ENCODE results near the gene SIVA1. TPM values are rescaled to one million over a fixed set of nuclear protein-coding genes. Genes with fewer than 3 reads are reported as not detected.

The SIVA1 gene
- total RNA-seq, 2 experiments from 2014 or later = 111 to 124 TPM

DNA sequence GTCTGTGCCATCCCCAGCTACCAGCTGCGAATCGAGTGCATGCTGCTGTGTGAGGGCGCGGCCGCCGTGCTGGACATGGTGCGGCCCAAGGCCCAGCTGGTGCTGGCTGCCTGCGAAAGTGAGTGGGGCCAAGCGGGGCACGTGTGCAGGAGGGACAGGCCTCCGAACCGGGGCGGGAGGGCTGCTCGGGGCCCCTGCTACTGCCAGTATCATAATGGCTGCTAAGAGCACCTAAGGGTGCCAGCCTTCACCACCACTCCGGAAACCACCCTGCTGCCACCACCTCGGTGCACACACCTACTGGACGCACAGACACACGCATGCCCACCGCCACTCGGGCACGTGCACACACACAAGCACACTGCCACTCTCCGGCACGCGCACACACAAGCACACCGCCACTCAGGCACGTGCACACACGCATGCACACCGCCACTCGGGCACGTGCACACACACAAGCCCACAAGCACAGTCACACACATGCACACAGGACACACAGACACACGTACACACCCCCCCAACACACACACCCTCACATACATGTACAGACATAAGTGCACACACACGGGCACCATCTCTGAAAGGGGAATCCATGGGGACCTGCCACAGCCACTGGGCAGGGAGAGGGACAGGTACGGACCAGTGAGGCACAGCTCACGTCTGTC is 42.7 kb upstream of the SIVA1 start:
- ATAC-seq (ENCODE audit: poor library complexity) = no peak
- H3K9me3 ChIP-seq (ENCODE audit: control insufficient read depth in 1 of 2, insufficient read depth in 1 of 2, low read length in 2 of 2) = no peaks in the 10 kb centered on the region
- H3K27me3 Mint-ChIP-seq = no peaks in the 10 kb centered on the region
- peaks cover 57% of the 10 kb centered on the region for H3K36me3 ChIP-seq (ENCODE audit: insufficient read depth, low read length)
- H3K36me3 Mint-ChIP-seq (ENCODE audit: low read depth) = peaks cover 14% of the 10 kb centered on the region
- no peak for DNase-seq
- intact Hi-C loops (cut with DNase I, micrococcal nuclease) = no loop called here
- H3K27ac ChIP-seq (ENCODE audit: low read depth in 1 of 2, low read length in 2 of 2) = no peak overlapping the region
- H3K4me3 ChIP-seq (ENCODE audit: low read length) = no peak overlapping the region
- CTCF ChIA-PET = no interaction called here
- peaks cover 5% of the 10 kb centered on the region for H3K4me1 Mint-ChIP-seq (ENCODE audit: low read depth)
- no peak overlapping the region for H3K27ac Mint-ChIP-seq
- POLR2A ChIA-PET = interaction anchor here (1.5 kb wide), 1 partner anchor 45 kb away, joined by 8 read pairs; no protein-coding TSS in a partner anchor
- H3K9me3 Mint-ChIP-seq = no peaks in the 10 kb centered on the region
- peaks cover 8% of the 10 kb centered on the region for H3K4me1 ChIP-seq (ENCODE audit: insufficient read depth, low read length)
- no peaks in the 10 kb centered on the region for H3K27me3 ChIP-seq (ENCODE audit: control insufficient read depth in 1 of 2, insufficient read depth in 2 of 2, low read length in 2 of 2)
- TF ChIP-seq, protein P1, sequence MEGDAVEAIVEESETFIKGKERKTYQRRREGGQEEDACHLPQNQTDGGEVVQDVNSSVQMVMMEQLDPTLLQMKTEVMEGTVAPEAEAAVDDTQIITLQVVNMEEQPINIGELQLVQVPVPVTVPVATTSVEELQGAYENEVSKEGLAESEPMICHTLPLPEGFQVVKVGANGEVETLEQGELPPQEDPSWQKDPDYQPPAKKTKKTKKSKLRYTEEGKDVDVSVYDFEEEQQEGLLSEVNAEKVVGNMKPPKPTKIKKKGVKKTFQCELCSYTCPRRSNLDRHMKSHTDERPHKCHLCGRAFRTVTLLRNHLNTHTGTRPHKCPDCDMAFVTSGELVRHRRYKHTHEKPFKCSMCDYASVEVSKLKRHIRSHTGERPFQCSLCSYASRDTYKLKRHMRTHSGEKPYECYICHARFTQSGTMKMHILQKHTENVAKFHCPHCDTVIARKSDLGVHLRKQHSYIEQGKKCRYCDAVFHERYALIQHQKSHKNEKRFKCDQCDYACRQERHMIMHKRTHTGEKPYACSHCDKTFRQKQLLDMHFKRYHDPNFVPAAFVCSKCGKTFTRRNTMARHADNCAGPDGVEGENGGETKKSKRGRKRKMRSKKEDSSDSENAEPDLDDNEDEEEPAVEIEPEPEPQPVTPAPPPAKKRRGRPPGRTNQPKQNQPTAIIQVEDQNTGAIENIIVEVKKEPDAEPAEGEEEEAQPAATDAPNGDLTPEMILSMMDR (IDR thresholded peaks at IDR 0.05) = no peak
- H3K4me3 Mint-ChIP-seq = no peak overlapping the region

DNA sequence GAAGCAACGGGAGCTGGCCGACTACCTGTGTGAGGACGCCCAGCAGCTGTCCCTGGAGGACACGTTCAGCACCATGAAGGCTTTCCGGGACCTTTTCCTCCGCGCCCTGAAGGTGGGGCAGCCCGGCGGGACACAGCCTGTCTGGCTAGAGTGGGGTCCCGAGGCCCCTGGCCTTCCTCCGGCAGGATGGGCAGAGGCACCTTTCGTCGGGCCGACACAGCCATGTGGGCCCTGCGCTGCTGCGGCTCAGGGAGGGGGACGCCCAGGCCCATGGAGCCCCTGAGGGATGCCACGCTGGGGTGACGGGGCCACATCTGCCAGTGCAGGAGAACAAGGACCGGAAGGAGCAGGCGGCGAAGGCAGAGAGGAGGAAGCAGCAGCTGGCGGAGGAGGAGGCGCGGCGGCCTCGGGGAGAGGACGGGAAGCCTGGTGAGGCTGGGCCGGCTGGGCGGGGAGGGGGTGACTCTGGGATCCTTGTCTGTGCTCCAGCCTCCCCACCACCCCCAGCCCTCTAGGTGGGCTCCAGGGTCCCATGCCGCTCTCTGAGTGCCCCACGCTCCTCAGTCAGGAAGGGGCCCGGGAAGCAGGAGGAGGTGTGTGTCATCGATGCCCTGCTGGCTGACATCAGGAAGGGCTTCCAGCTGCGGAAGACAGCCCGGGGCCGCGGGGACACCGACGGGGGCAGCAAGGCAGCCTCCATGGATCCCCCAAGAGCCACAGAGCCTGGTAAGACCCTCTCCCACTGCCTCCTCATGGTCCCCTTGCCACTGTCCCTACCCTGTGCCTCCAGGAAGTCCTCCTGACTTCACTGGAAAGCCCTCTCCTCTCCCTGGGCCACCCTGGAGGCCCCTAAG is 39.8 kb upstream of the SIVA1 start:
- POLR2A ChIA-PET = no interaction called here
- Mint-ChIP-seq H3K36me3 (ENCODE audit: low read depth) (peaks cover 35% of the 10 kb centered on the region), H3K4me3 (no peak overlapping the region), H3K27ac (no peak overlapping the region), H3K4me1 (ENCODE audit: low read depth) (peaks cover 5% of the 10 kb centered on the region), H3K9me3 (no peaks in the 10 kb centered on the region), H3K27me3 (no peaks in the 10 kb centered on the region)
- Histone ChIP-seq H3K4me1 (ENCODE audit: insufficient read depth, low read length) (peaks cover 8% of the 10 kb centered on the region), H3K9me3 (ENCODE audit: control insufficient read depth in 1 of 2, insufficient read depth in 1 of 2, low read length in 2 of 2) (no peaks in the 10 kb centered on the region), H3K36me3 (ENCODE audit: insufficient read depth, low read length) (peaks cover 60% of the 10 kb centered on the region), H3K27ac (ENCODE audit: low read depth in 1 of 2, low read length in 2 of 2) (no peak overlapping the region), H3K27me3 (ENCODE audit: control insufficient read depth in 1 of 2, insufficient read depth in 2 of 2, low read length in 2 of 2) (no peaks in the 10 kb centered on the region), H3K4me3 (ENCODE audit: low read length) (no peak overlapping the region)
- TF ChIP-seq, protein P1 (IDR thresholded peaks at IDR 0.05) = no peak
- intact Hi-C loops (cut with DNase I, micrococcal nuclease) = no loop called here
- CTCF ChIA-PET = no interaction called here
- DNase-seq (no peak), ATAC-seq (ENCODE audit: poor library complexity) (no peak)

DNA sequence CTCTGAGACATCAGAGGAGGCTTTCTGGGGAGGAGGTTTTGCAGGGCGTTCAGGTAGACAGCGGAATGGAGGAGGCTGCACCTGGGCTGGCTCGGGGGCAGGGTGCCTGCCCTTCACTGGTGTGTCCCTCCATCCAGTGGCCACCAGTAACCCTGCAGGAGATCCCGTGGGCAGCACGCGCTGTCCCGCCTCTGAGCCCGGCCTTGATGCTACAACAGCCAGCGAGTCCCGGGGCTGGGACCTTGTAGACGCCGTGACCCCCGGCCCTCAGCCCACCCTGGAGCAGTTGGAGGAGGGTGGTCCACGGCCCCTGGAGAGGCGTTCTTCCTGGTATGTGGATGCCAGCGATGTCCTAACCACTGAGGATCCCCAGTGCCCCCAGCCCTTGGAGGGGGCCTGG is 38.9 kb upstream of the SIVA1 start:
- POLR2A ChIA-PET = no interaction called here
- DNase-seq (no peak), ATAC-seq (ENCODE audit: poor library complexity) (no peak)
- intact Hi-C loops (cut with DNase I, micrococcal nuclease) = no loop called here
- no peaks in the 10 kb centered on the region for H3K9me3 ChIP-seq (ENCODE audit: control insufficient read depth in 1 of 2, insufficient read depth in 1 of 2, low read length in 2 of 2)
- no peaks in the 10 kb centered on the region for H3K4me1 ChIP-seq (ENCODE audit: insufficient read depth, low read length)
- CTCF ChIA-PET = no interaction called here
- H3K36me3 Mint-ChIP-seq (ENCODE audit: low read depth) = peaks cover 28% of the 10 kb centered on the region
- H3K27ac ChIP-seq (ENCODE audit: low read depth in 1 of 2, low read length in 2 of 2) = no peak overlapping the region
- H3K27me3 ChIP-seq (ENCODE audit: control insufficient read depth in 1 of 2, insufficient read depth in 2 of 2, low read length in 2 of 2) = no peaks in the 10 kb centered on the region
- peaks cover 60% of the 10 kb centered on the region for H3K36me3 ChIP-seq (ENCODE audit: insufficient read depth, low read length)
- TF ChIP-seq, protein P1 (IDR thresholded peaks at IDR 0.05) = no peak
- no peak overlapping the region for H3K4me3 ChIP-seq (ENCODE audit: low read length)
- no peak overlapping the region for H3K27ac Mint-ChIP-seq
- H3K4me1 Mint-ChIP-seq (ENCODE audit: low read depth) = no peaks in the 10 kb centered on the region
- H3K4me3 Mint-ChIP-seq = no peak overlapping the region
- no peaks in the 10 kb centered on the region for H3K27me3 Mint-ChIP-seq
- H3K9me3 Mint-ChIP-seq = no peaks in the 10 kb centered on the region

Data from CD4-positive, alpha-beta T cell (primary cell).